Cardiac fibroblast (primary cell): ENCODE measurements around the gene MAB21L4.

Experiments
- DNase-seq, 2 donors: peaks; one replicate each; pipeline versions ENCODE4 v3.0.0 to v3.0.0-alpha.2; 2010; ENCODE audit warnings: low read depth in 2 of 2
- H3K4me3 ChIP-seq, 2 donors: replicated peaks in 1 of 2; 1 replicate in 1 of 2; 2 replicates in 1 of 2; pipeline ENCODE4 v1.5.1; 2011; ENCODE audit warnings: low read depth in 2 of 2, low read length in 2 of 2, mild to moderate bottlenecking in 2 of 2, moderate library complexity in 1 of 2
- CTCF ChIP-seq: IDR thresholded peaks from one replicate; pipeline ENCODE4 v1.5.1; 2011; ENCODE audit warnings: low read depth, mild to moderate bottlenecking, low read length, inconsistent platforms

Gene MAB21L4

DNA sequence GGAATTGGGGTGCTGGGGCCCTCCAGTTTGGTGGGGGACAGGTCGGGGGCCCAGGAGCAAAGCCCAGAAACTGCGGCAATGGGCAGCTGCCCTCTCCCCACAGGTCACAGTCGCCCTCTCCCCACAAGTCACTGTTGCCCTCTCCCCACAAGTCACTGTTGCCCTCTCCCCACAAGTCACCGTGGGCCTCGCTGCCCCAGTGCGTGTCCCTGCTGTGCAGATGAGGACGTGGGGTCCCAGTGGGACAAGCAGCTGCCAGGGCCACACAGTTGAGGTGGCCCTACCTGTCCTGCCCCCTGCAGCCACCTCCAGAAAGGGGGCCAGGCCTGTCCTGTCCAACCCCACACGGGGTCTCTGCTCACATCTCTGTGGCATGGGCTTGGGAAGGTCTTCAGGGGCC, 40.3 kb downstream of the MAB21L4 start:
- no peak for TF ChIP-seq CTCF
- H3K4me3 ChIP-seq, result no peak overlapping the region
- no peak for DNase-seq

DNA sequence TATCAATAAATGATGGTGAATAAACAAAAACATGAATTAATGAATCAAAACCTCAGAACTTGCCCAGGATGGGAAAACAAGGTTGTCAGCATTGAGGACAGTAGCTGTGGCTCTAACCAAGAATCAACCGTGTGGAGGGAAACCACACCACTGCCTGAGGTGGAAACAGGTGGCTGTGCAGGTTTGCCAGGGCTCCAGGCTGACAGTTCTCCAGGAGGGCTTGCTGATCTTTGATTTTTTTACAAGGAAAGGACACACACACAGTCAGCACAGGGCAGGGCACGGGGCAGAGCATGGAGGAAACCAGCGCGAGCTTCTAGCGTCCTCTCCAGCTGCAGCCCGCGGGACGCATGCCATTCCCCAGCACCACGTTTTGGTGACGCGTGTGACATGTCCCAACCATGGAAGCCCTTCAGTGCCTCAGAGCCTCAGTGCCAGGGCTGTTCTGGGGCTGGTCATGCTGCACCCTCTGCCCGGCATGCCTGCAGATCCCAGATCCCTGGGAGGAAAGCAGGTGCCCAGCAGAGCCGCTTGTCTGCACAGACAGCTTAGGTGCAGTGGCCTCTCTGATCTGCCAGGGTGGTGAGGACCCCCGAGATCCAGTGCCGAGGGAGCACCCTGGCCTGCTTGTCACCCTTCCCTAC, 43.2 kb downstream of the MAB21L4 start:
- no peak for TF ChIP-seq CTCF
- DNase-seq, result no peak
- H3K4me3 ChIP-seq, result no peak overlapping the region

- H3K4me3 ChIP-seq, result no peak overlapping the region
- peak; percentile 94 for TF ChIP-seq CTCF
- DNase-seq, result peak; percentile 84 to 85
Observed at GRCh38 chr2:240851078-240851991, 44.6 kb downstream of the MAB21L4 start.

- no peak overlapping the region for H3K4me3 ChIP-seq
- TF ChIP-seq CTCF, result no peak
- no peak for DNase-seq
Observed at GRCh38 chr2:240850756-240851077, 45.2 kb downstream of the MAB21L4 start.

DNA sequence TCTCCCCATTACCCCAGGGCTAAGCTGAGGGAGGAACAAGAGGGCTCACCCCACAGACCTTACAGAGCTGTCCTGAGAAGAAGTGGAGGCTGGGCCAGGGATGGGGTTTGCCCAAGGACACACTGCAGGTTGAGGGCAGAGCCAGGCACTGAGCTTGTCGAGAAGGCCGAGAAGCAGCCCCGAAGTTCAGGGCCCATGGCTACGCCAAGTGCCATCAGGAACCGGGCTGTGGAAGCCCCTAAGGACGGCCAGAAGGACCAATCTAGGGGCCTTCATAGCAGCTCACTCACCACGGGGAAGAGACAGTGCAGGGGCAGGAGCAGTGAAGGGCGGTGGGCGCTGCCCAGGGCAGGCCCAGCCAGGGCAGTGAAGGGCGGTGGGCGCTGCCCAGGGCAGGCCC, 45.9 kb downstream of the MAB21L4 start:
- H3K4me3 ChIP-seq, result no peak overlapping the region
- DNase-seq, result no peak
- no peak for TF ChIP-seq CTCF

GRCh38 chr2:240848900-240849680, 46.9 kb downstream of the MAB21L4 start:
- no peak for DNase-seq
- no peak overlapping the region for H3K4me3 ChIP-seq
- no peak for TF ChIP-seq CTCF
